B cell (primary cell): ENCODE measurements around the gene VPS8. TPM values are rescaled to one million over a fixed set of nuclear protein-coding genes. Genes with fewer than 3 reads are reported as not detected.
A peak's percentile ranks its signal among the peaks of the same experiment; 100 is the strongest.

Source experiments
- ATAC-seq: fragments of 200-7000 bp; cut with Tn5 transposase; one replicate; pipeline ENCODE4 v1.10.0; 2021; ENCODE audit warnings: low read depth, mild to moderate bottlenecking, moderate number of reproducible peaks, moderate library complexity
- CTCF ChIA-PET: fragments of 350-600 bp; sonication (Branson Sonifier 250); formaldehyde crosslinking; loops from one replicate; lab custom pipeline; 2021; ENCODE audit warnings: antibody characterized with exemption, inconsistent platforms; lab: Charles Lee
- POLR2A ChIA-PET: fragments of 350-600 bp; sonication (Branson Sonifier 250); formaldehyde crosslinking; loops from one replicate; lab custom pipeline; 2021; ENCODE audit warnings: antibody characterized with exemption; lab: Charles Lee
- DNase-seq: peaks from one replicate; pipeline ENCODE4 v3.0.0; 2013
- H2AFZ ChIP-seq: 2 replicates; pipeline ENCODE4 v1.6.1; 2012; ENCODE audit warnings: mild to moderate bottlenecking, low read depth, low read length; ENCODE audit not compliant: insufficient read depth, poor library complexity, severe bottlenecking
- H3K27ac ChIP-seq, 2 donors: 1 replicate in 1 of 2; 2 replicates in 1 of 2; pipeline ENCODE4 v1.5.1; 2012 to 2013; ENCODE audit warnings: low read length in 2 of 2, mild to moderate bottlenecking in 2 of 2, moderate library complexity in 1 of 2
- H3K27me3 ChIP-seq, 4 experiments: fragments of 200-600 bp in 1 of 4; sonication (generic) in 1 of 4; replicated peaks in 1 of 4; 1 replicate in 2 of 4; 2 replicates in 2 of 4; pipeline versions ENCODE4 v1.6.1 to v1.7.0; 2013 to 2016; ENCODE audit warnings: low read length in 3 of 4, mild to moderate bottlenecking in 2 of 4, mixed read lengths in 1 of 4, moderate library complexity in 1 of 4; ENCODE audit not compliant: insufficient read depth in 4 of 4, control insufficient read depth in 3 of 4; ENCODE audit errors: control extremely low read depth in 1 of 4
- H3K36me3 ChIP-seq, 2 experiments: replicated peaks in 1 of 2; 1 replicate in 1 of 2; 2 replicates in 1 of 2; pipeline versions ENCODE4 v1.6.1 to v1.7.1; 2013; ENCODE audit warnings: low read length in 1 of 2; ENCODE audit not compliant: insufficient read depth in 2 of 2, control insufficient read depth in 1 of 2; ENCODE audit errors: control extremely low read depth in 1 of 2, extremely low read depth in 1 of 2
- H3K4me1 ChIP-seq, 2 donors: fragments of 200-600 bp in 1 of 2; sonication (generic) in 1 of 2; 1 replicate in 1 of 2; 2 replicates in 1 of 2; pipeline versions ENCODE4 v1.5.1 to v1.6.1; 2013 to 2017; ENCODE audit warnings: low read length in 2 of 2; ENCODE audit not compliant: control insufficient read depth in 2 of 2, insufficient read depth in 2 of 2
- H3K4me2 ChIP-seq: replicated peaks from 2 replicates; pipeline ENCODE3; 2012; ENCODE audit warnings: mild to moderate bottlenecking, low read depth, low read length; ENCODE audit not compliant: poor library complexity, severe bottlenecking
- H3K4me3 ChIP-seq, 5 experiments: fragments of 200-600 bp in 1 of 5; sonication (generic) in 1 of 5; 1 replicate in 3 of 5; 2 replicates in 2 of 5; pipeline versions ENCODE4 v1.5.1 to v1.7.0; 2011 to 2016; ENCODE audit warnings: low read length in 4 of 5, mild to moderate bottlenecking in 4 of 5, low read depth in 2 of 5, control low read depth in 1 of 5, moderate library complexity in 1 of 5; ENCODE audit not compliant: insufficient read depth in 1 of 5; ENCODE audit errors: control extremely low read depth in 1 of 5, extremely low read depth in 1 of 5
- H3K79me2 ChIP-seq: fragments of 200-600 bp; sonication (generic); one replicate; pipeline ENCODE4 v1.6.0; 2016; ENCODE audit warnings: low read length; ENCODE audit not compliant: control insufficient read depth, insufficient read depth
- H3K9ac ChIP-seq: fragments of 200-600 bp; sonication (generic); 2 replicates; pipeline ENCODE4 v1.6.1; 2017; ENCODE audit warnings: mild to moderate bottlenecking, low read length, moderate library complexity
- H3K9me3 ChIP-seq, 3 donors: one replicate each; pipeline versions ENCODE4 v1.6.1 to v1.7.1; 2013; ENCODE audit warnings: low read length in 2 of 3; ENCODE audit not compliant: control insufficient read depth in 2 of 3, insufficient read depth in 1 of 3; ENCODE audit errors: control extremely low read depth in 1 of 3
- H4K20me1 ChIP-seq: 2 replicates; pipeline ENCODE4 v1.6.0; 2012; ENCODE audit warnings: mild to moderate bottlenecking, low read length; ENCODE audit not compliant: insufficient read depth, control insufficient read depth, poor library complexity, severe bottlenecking
- H3K27ac Mint-ChIP-seq: one replicate; pipeline ENCODE4 v1.8.0; 2021; ENCODE audit warnings: mixed read lengths
- H3K27me3 Mint-ChIP-seq: one replicate; pipeline ENCODE4 v1.8.0; 2021; ENCODE audit warnings: mixed read lengths
- H3K4me1 Mint-ChIP-seq: one replicate; pipeline ENCODE4 v1.8.0; 2021; ENCODE audit warnings: mixed read lengths
- H3K4me3 Mint-ChIP-seq: one replicate; pipeline ENCODE4 v1.8.0; 2021; ENCODE audit warnings: mixed read lengths
- H3K9me3 Mint-ChIP-seq: one replicate; pipeline ENCODE4 v1.8.0; 2022; ENCODE audit warnings: mixed read lengths; ENCODE audit not compliant: insufficient read depth
- CTCF ChIP-seq: fragments of 200-600 bp; IDR thresholded peaks from one replicate; pipeline ENCODE4 v1.8.0; 2022; ENCODE audit warnings: antibody characterized with exemption, mild to moderate bottlenecking
- EZH2 ChIP-seq: IDR thresholded peaks from 2 replicates; pipeline ENCODE4 v1.6.1; 2012; ENCODE audit warnings: borderline replicate concordance, low read depth, mild to moderate bottlenecking, moderate library complexity, low read length; ENCODE audit not compliant: insufficient read depth, poor library complexity, severe bottlenecking
- WGBS: methylation state at CpG from one replicate; pipeline ENCODE4 v1.1.5; 2013; ENCODE audit warnings: missing lambda C conversion rate; ENCODE audit not compliant: insufficient coverage; 5-methylcytosine and 5-hydroxymethylcytosine counted together
- intact Hi-C: fragments of 100-400 bp; cut with micrococcal nuclease; formaldehyde crosslinking; loops from one replicate; pipeline ENCODE4 v1.10.0; 2022
- polyA plus RNA-seq: library from polyadenylated mRNA; depleted of rRNA; stranded (reverse); fragments of >200 nt; gene quantifications from 2 replicates; pipeline ENCODE4 v1.2.3, GENCODE V29; 2012
- total RNA-seq, 2 donors: library from RNA; stranded (reverse); fragments of 120-200 nt in 1 of 2; gene quantifications; 1 replicate in 1 of 2; 2 replicates in 1 of 2; pipeline versions ENCODE4 v1.2.3 to v1.2.4, GENCODE V29; 2013 to 2022

Gene VPS8
- total and polyA plus RNA-seq, 2 donors (not counting 1 experiment from before 2014, with no cell fraction given), result 18.3 to 95.6 TPM

- H3K27me3 Mint-ChIP-seq, result peaks cover 4% of the 10 kb centered on the region
- CTCF ChIA-PET, result interaction anchor here (3.4 to 3.5 kb wide), 2 partner anchors 14 to 203 kb away, joined by 18 to 28 read pairs; partner anchors contain the start of gene EPHB3
- no peak overlapping the region for H3K4me2 ChIP-seq
- TF ChIP-seq EZH2, result no peak
- no peak for TF ChIP-seq CTCF
- WGBS, result 92% methylated on average over 3 of the region's 4 CpGs
- H3K36me3 ChIP-seq, result no peaks in the 10 kb centered on the region
- no peak overlapping the region for H3K27ac Mint-ChIP-seq
- H4K20me1 ChIP-seq, result no peaks in the 10 kb centered on the region
- no peaks in the 10 kb centered on the region for H3K9me3 ChIP-seq
- intact Hi-C loops, result no loop called here
- H3K4me1 ChIP-seq, result peaks cover 22 to 25% of the 10 kb centered on the region in 2 donors
- H2AFZ ChIP-seq, result no peak overlapping the region
- no peak overlapping the region for H3K4me3 ChIP-seq
- POLR2A ChIA-PET, result no interaction called here
- H3K9me3 Mint-ChIP-seq, result no peaks in the 10 kb centered on the region
- no peak overlapping the region for H3K9ac ChIP-seq
- DNase-seq (no peak), ATAC-seq (no peak)
- H3K79me2 ChIP-seq, result no peaks in the 10 kb centered on the region
- H3K4me1 Mint-ChIP-seq, result peaks cover 26% of the 10 kb centered on the region
- H3K27ac ChIP-seq, result no peak overlapping the region
- H3K4me3 Mint-ChIP-seq, result no peak overlapping the region
- no peaks in the 10 kb centered on the region for H3K27me3 ChIP-seq
Observed at GRCh38 chr3:184764191-184764590, 47.8 kb upstream of the VPS8 start.

- Histone ChIP-seq H4K20me1 (no peaks in the 10 kb centered on the region), H3K4me2 (peak overlapping the region; percentile 53), H2AFZ (no peak overlapping the region), H3K4me1 (peaks cover 22 to 25% of the 10 kb centered on the region in 2 donors), H3K9ac (no peak overlapping the region), H3K4me3 (no peak overlapping the region), H3K9me3 (no peaks in the 10 kb centered on the region), H3K36me3 (no peaks in the 10 kb centered on the region), H3K79me2 (no peaks in the 10 kb centered on the region), H3K27ac (no peak overlapping the region), H3K27me3 (no peaks in the 10 kb centered on the region)
- DNase-seq (no peak), ATAC-seq (no peak)
- no peak overlapping the region for H3K27ac Mint-ChIP-seq
- 71% methylated on average over 4 of the region's 10 CpGs for WGBS
- H3K4me3 Mint-ChIP-seq, result peak overlapping the region; percentile 18
- peaks cover 7% of the 10 kb centered on the region for H3K27me3 Mint-ChIP-seq
- H3K9me3 Mint-ChIP-seq, result no peaks in the 10 kb centered on the region
- peaks cover 26% of the 10 kb centered on the region for H3K4me1 Mint-ChIP-seq
- ChIA-PET CTCF (interaction anchor here (3.4 to 3.5 kb wide), 2 partner anchors 13 to 204 kb away, joined by 18 to 28 read pairs; partner anchors contain the start of gene EPHB3), POLR2A (no interaction called here)
- intact Hi-C loops, result no loop called here
- TF ChIP-seq CTCF (no peak), EZH2 (no peak)
Observed at GRCh38 chr3:184765047-184765729, 46.8 kb upstream of the VPS8 start.
